Loucy (cell line): Measurements from ENCODE around the gene ARHGAP40.
A peak's percentile ranks its signal among the peaks of the same experiment; 100 is the strongest.

Experiments used
- H2AFZ ChIP-seq: fragments of 200-600 bp; sonication (generic); 2 replicates; pipeline ENCODE4 v1.6.0; 2016; ENCODE audit warnings: antibody characterized with exemption, mild to moderate bottlenecking, low read length, moderate library complexity
- H3F3A ChIP-seq: fragments of 200-600 bp; 2 replicates; pipeline ENCODE4 v1.6.0; 2016; ENCODE audit warnings: antibody characterized with exemption, low read depth, mild to moderate bottlenecking
- H3K27me3 ChIP-seq: fragments of 200-600 bp; sonication (generic); 2 replicates; pipeline ENCODE4 v1.6.1; 2014; ENCODE audit warnings: low read length, mild to moderate bottlenecking; ENCODE audit not compliant: insufficient read depth, poor library complexity, severe bottlenecking
- H3K36me3 ChIP-seq: fragments of 200-600 bp; sonication (generic); 2 replicates; pipeline ENCODE4 v1.6.1; 2016; ENCODE audit warnings: low read length; ENCODE audit not compliant: insufficient read depth
- H3K4me1 ChIP-seq: fragments of 200-600 bp; sonication (generic); 2 replicates; pipeline ENCODE4 v1.5.1; 2014; ENCODE audit warnings: low read length, mild to moderate bottlenecking; ENCODE audit not compliant: insufficient read depth, poor library complexity, severe bottlenecking
- H3K4me2 ChIP-seq: fragments of 200-600 bp; sonication (generic); 2 replicates; pipeline ENCODE4 v1.6.0; 2014; ENCODE audit warnings: antibody characterized with exemption, low read length, low read depth, mild to moderate bottlenecking; ENCODE audit not compliant: poor library complexity, severe bottlenecking
- H3K4me3 ChIP-seq: fragments of 200-600 bp; sonication (generic); 2 replicates; pipeline ENCODE4 v1.5.1; 2014; ENCODE audit warnings: low read length, mild to moderate bottlenecking, mixed read lengths; ENCODE audit not compliant: poor library complexity, severe bottlenecking
- H3K79me2 ChIP-seq: fragments of 200-600 bp; sonication (generic); 2 replicates; pipeline ENCODE4 v1.6.1; 2014; ENCODE audit warnings: low read length; ENCODE audit not compliant: insufficient read depth
- H3K9ac ChIP-seq: fragments of 200-600 bp; sonication (generic); 2 replicates; pipeline ENCODE4 v1.6.0; 2014; ENCODE audit warnings: mild to moderate bottlenecking, low read depth, low read length, moderate library complexity; ENCODE audit not compliant: poor library complexity, severe bottlenecking
- H3K9me2 ChIP-seq: fragments of 200-600 bp; sonication (generic); replicated peaks from 2 replicates; pipeline ENCODE4 v1.6.1; 2016; ENCODE audit warnings: low read depth, low read length, mixed read lengths
- H3K9me3 ChIP-seq: fragments of 200-600 bp; sonication (generic); 2 replicates; pipeline ENCODE4 v1.6.1; 2014; ENCODE audit warnings: mild to moderate bottlenecking, antibody characterized with exemption, low read length, low read depth; ENCODE audit not compliant: insufficient read depth
- H4K20me1 ChIP-seq: fragments of 200-600 bp; sonication (generic); 2 replicates; pipeline ENCODE4 v1.6.0; 2014; ENCODE audit warnings: antibody characterized with exemption, low read length, mild to moderate bottlenecking; ENCODE audit not compliant: insufficient read depth, poor library complexity, severe bottlenecking
- CTCF ChIP-seq: fragments of 200-600 bp; sonication (generic); conservative IDR thresholded peaks from 2 replicates; pipeline ENCODE4 v1.5.1; 2014; ENCODE audit warnings: mild to moderate bottlenecking, antibody characterized with exemption, low read length
- EZH2phosphoT487 ChIP-seq: fragments of 200-600 bp; IDR thresholded peaks from 2 replicates; pipeline ENCODE4 v1.6.1; 2018; ENCODE audit warnings: antibody characterized with exemption, mild to moderate bottlenecking, moderate library complexity, borderline replicate concordance

ARHGAP40 gene

GRCh38 chr20:38673261-38673660 is 71.7 kb downstream of the ARHGAP40 start:
- no peaks in the 10 kb centered on the region for H3K9me3 ChIP-seq
- TF ChIP-seq CTCF (no peak), EZH2phosphoT487 (no peak)
- H3K36me3 ChIP-seq: no peaks in the 10 kb centered on the region
- H2AFZ ChIP-seq: no peak overlapping the region
- H3F3A ChIP-seq: no peaks in the 10 kb centered on the region
- no peak overlapping the region for H3K9ac ChIP-seq
- H3K27me3 ChIP-seq: no peaks in the 10 kb centered on the region
- no peaks in the 10 kb centered on the region for H3K9me2 ChIP-seq
- H4K20me1 ChIP-seq: no peaks in the 10 kb centered on the region
- H3K79me2 ChIP-seq: no peaks in the 10 kb centered on the region
- peak overlapping the region; percentile 67 for H3K4me2 ChIP-seq
- no peaks in the 10 kb centered on the region for H3K4me1 ChIP-seq
- peak overlapping the region; percentile 68 for H3K4me3 ChIP-seq

GRCh38 chr20:38673725-38674091 is 72.1 kb downstream of the ARHGAP40 start:
- peak overlapping the region; percentile 30; the same call in 1 of the 2 replicates for H2AFZ ChIP-seq
- H4K20me1 ChIP-seq: no peaks in the 10 kb centered on the region
- no peaks in the 10 kb centered on the region for H3K9me2 ChIP-seq
- H3K9me3 ChIP-seq: no peaks in the 10 kb centered on the region
- TF ChIP-seq EZH2phosphoT487 (no peak), CTCF (no peak)
- H3K79me2 ChIP-seq: no peaks in the 10 kb centered on the region
- H3K4me2 ChIP-seq: peak overlapping the region; percentile 67
- no peak overlapping the region for H3K9ac ChIP-seq
- H3K4me3 ChIP-seq: peak overlapping the region; percentile 68
- H3K36me3 ChIP-seq: no peaks in the 10 kb centered on the region
- H3F3A ChIP-seq: no peaks in the 10 kb centered on the region
- no peaks in the 10 kb centered on the region for H3K4me1 ChIP-seq
- no peaks in the 10 kb centered on the region for H3K27me3 ChIP-seq

- Histone ChIP-seq H3F3A (no peaks in the 10 kb centered on the region), H4K20me1 (no peaks in the 10 kb centered on the region), H3K9me2 (no peaks in the 10 kb centered on the region), H3K79me2 (no peaks in the 10 kb centered on the region), H3K9ac (no peak overlapping the region), H3K27me3 (no peaks in the 10 kb centered on the region), H3K36me3 (no peaks in the 10 kb centered on the region), H3K9me3 (no peaks in the 10 kb centered on the region), H3K4me2 (peak overlapping the region; percentile 67), H3K4me3 (peak overlapping the region; percentile 68), H3K4me1 (no peaks in the 10 kb centered on the region), H2AFZ (peak overlapping the region; percentile 30; the same call in 1 of the 2 replicates)
- TF ChIP-seq CTCF: no peak; the same call in 1 of the 2 replicates
- no peak for TF ChIP-seq EZH2phosphoT487
Observed at GRCh38 chr20:38674092-38674764, 72.6 kb downstream of the ARHGAP40 start.
